ENCODE measurements around the gene PANK1. TPM values are rescaled to one million over a fixed set of nuclear protein-coding genes. Genes with fewer than 3 reads are reported as not detected.

Gene PANK1
- total RNA-seq, 4 donors from 2014 or later = under 0.01 to 25.9 (median 2.6) TPM

GRCh38 chr10:89593043-89593442 is 52.0 kb downstream of the PANK1 start:
- no peak for DNase-seq
- Histone ChIP-seq H3K4me1 (no peaks in the 10 kb centered on the region), H3K9me3 (no peaks in the 10 kb centered on the region), H3K36me3 (no peaks in the 10 kb centered on the region), H3K27ac (no peak overlapping the region), H3K4me3 (no peak overlapping the region), H3K27me3 (no peaks in the 10 kb centered on the region)
- intact Hi-C loops (cut with DNase I; ENCODE audit: low total_unique reads) = no loop called here
- TF ChIP-seq POLR2A (IDR thresholded peaks at IDR 0.05) (no peak), CTCF (IDR thresholded peaks at IDR 0.05) (no peak)

- no peak for DNase-seq
- H3K36me3 ChIP-seq = no peaks in the 10 kb centered on the region
- no peaks in the 10 kb centered on the region for H3K9me3 ChIP-seq
- intact Hi-C loops (cut with DNase I; ENCODE audit: low total_unique reads) = no loop called here
- H3K4me1 ChIP-seq = no peaks in the 10 kb centered on the region
- H3K4me3 ChIP-seq = no peak overlapping the region
- H3K27ac ChIP-seq = peak overlapping the region in 1 of 2 donors; percentile 9
- TF ChIP-seq POLR2A (IDR thresholded peaks at IDR 0.05) (no peak), CTCF (IDR thresholded peaks at IDR 0.05) (no peak)
- H3K27me3 ChIP-seq = no peaks in the 10 kb centered on the region
These were observed 52.5 kb downstream of the PANK1 start for GRCh38 chr10:89592539-89592938.

- intact Hi-C loops (cut with DNase I; ENCODE audit: low total_unique reads) = no loop called here
- no peak overlapping the region for H3K4me3 ChIP-seq
- H3K36me3 ChIP-seq = no peaks in the 10 kb centered on the region
- H3K9me3 ChIP-seq = no peaks in the 10 kb centered on the region
- peak; percentile 18 for DNase-seq
- H3K4me1 ChIP-seq = no peaks in the 10 kb centered on the region
- no peaks in the 10 kb centered on the region for H3K27me3 ChIP-seq
- H3K27ac ChIP-seq = no peak overlapping the region
- TF ChIP-seq CTCF (IDR thresholded peaks at IDR 0.05) (no peak), POLR2A (IDR thresholded peaks at IDR 0.05) (no peak)
These were observed 53.2 kb downstream of the PANK1 start for GRCh38 chr10:89591796-89592271.

- Histone ChIP-seq H3K4me1 (no peaks in the 10 kb centered on the region), H3K4me3 (no peak overlapping the region), H3K9me3 (no peaks in the 10 kb centered on the region), H3K36me3 (no peaks in the 10 kb centered on the region), H3K27me3 (no peaks in the 10 kb centered on the region), H3K27ac (peak overlapping the region in 1 of 2 donors; percentile 14)
- peak in 1 of 2 donors; percentile 14 for DNase-seq
- intact Hi-C loops (cut with DNase I; ENCODE audit: low total_unique reads) = no loop called here
- TF ChIP-seq POLR2A (IDR thresholded peaks at IDR 0.05) = no peak
- no peak for TF ChIP-seq CTCF (IDR thresholded peaks at IDR 0.05)
These were observed 53.8 kb downstream of the PANK1 start for GRCh38 chr10:89591111-89591795.

- no peak overlapping the region for H3K4me3 ChIP-seq
- no peaks in the 10 kb centered on the region for H3K36me3 ChIP-seq
- H3K4me1 ChIP-seq = no peaks in the 10 kb centered on the region
- intact Hi-C loops (cut with DNase I; ENCODE audit: low total_unique reads) = no loop called here
- no peak for TF ChIP-seq CTCF (IDR thresholded peaks at IDR 0.05)
- TF ChIP-seq POLR2A (IDR thresholded peaks at IDR 0.05) = no peak
- no peak for DNase-seq
- no peaks in the 10 kb centered on the region for H3K9me3 ChIP-seq
- no peak overlapping the region for H3K27ac ChIP-seq
- no peaks in the 10 kb centered on the region for H3K27me3 ChIP-seq
These were observed 54.7 kb downstream of the PANK1 start for GRCh38 chr10:89590326-89590725.

All from uterus (tissue), 4 donors.